GM23338 (cell line): ENCODE measurements around the gene SERPINB11. TPM values are rescaled to one million over a fixed set of nuclear protein-coding genes. Genes with fewer than 3 reads are reported as not detected.

Experiments used
- ATAC-seq: fragments of 200-7000 bp; cut with Tn5 transposase; 3 replicates; pipeline ENCODE4 v1.9.1; 2020
- DNase-seq: peaks from one replicate; pipeline ENCODE4 v3.0.0-alpha.2; 2015; ENCODE audit warnings: low spot score
- H2AFZ ChIP-seq: fragments of 200-600 bp; sonication (generic); 2 replicates; pipeline ENCODE4 v1.8.0; 2016; ENCODE audit warnings: antibody characterized with exemption, mild to moderate bottlenecking, moderate library complexity
- H3F3A ChIP-seq: fragments of 200-600 bp; sonication (generic); replicated peaks from 2 replicates; pipeline ENCODE4 v1.8.0; 2017; ENCODE audit warnings: antibody characterized with exemption, mixed run types, low read depth
- H3K27ac ChIP-seq: fragments of 200-600 bp; sonication (generic); 2 replicates; pipeline ENCODE4 v1.6.1; 2016; ENCODE audit warnings: low read depth
- H3K27me3 ChIP-seq: fragments of 200-600 bp; sonication (generic); 2 replicates; pipeline ENCODE4 v1.8.0; 2016; ENCODE audit warnings: mild to moderate bottlenecking, mixed run types, moderate library complexity; ENCODE audit not compliant: insufficient read depth
- H3K36me3 ChIP-seq: fragments of 200-600 bp; sonication (generic); 2 replicates; pipeline ENCODE4 v1.8.0; 2016; ENCODE audit warnings: mild to moderate bottlenecking; ENCODE audit not compliant: insufficient read depth
- H3K4me1 ChIP-seq: fragments of 200-600 bp; sonication (generic); 2 replicates; pipeline ENCODE4 v1.8.0; 2016; ENCODE audit warnings: mild to moderate bottlenecking, moderate library complexity; ENCODE audit not compliant: insufficient read depth
- H3K4me2 ChIP-seq: fragments of 200-600 bp; sonication (generic); 2 replicates; pipeline ENCODE4 v1.7.1; 2017; ENCODE audit warnings: mixed run types
- H3K4me3 ChIP-seq: fragments of 200-600 bp; sonication (generic); 2 replicates; pipeline ENCODE4 v1.6.1; 2016; ENCODE audit warnings: mixed run types
- H3K79me2 ChIP-seq: fragments of 200-600 bp; sonication (generic); replicated peaks from 2 replicates; pipeline ENCODE4 v1.8.0; 2017; ENCODE audit warnings: mild to moderate bottlenecking; ENCODE audit not compliant: insufficient read depth
- H3K9me2 ChIP-seq: fragments of 200-600 bp; sonication (generic); 2 replicates; pipeline ENCODE4 v1.8.0; 2017; ENCODE audit not compliant: insufficient read depth
- H4K20me1 ChIP-seq: fragments of 200-600 bp; sonication (generic); replicated peaks from 2 replicates; pipeline ENCODE4 v1.8.0; 2017; ENCODE audit warnings: mild to moderate bottlenecking; ENCODE audit not compliant: insufficient read depth
- H3K27ac Mint-ChIP-seq: 2 replicates; pipeline ENCODE4 v1.8.0; 2020; ENCODE audit warnings: inconsistent platforms, mild to moderate bottlenecking, moderate library complexity, mixed read lengths
- H3K27me3 Mint-ChIP-seq: 3 replicates; pipeline ENCODE4 v1.8.0; 2022; ENCODE audit warnings: low read depth, mild to moderate bottlenecking, moderate library complexity, mixed read lengths, inconsistent platforms; ENCODE audit not compliant: insufficient read depth, poor library complexity
- H3K36me3 Mint-ChIP-seq: 3 replicates; pipeline ENCODE4 v1.8.0; 2021; ENCODE audit warnings: low read depth, mild to moderate bottlenecking, inconsistent platforms, moderate library complexity, mixed read lengths
- H3K4me1 Mint-ChIP-seq: 3 replicates; pipeline ENCODE4 v1.8.0; 2020; ENCODE audit warnings: mild to moderate bottlenecking, inconsistent platforms, mixed read lengths
- H3K4me3 Mint-ChIP-seq: 3 replicates; pipeline ENCODE4 v1.8.0; 2021; ENCODE audit warnings: moderate library complexity, mild to moderate bottlenecking, inconsistent platforms, mixed read lengths
- H3K9me3 Mint-ChIP-seq: 3 replicates; pipeline ENCODE4 v1.8.0; 2020; ENCODE audit warnings: moderate library complexity, mild to moderate bottlenecking, inconsistent platforms, mixed read lengths
- CREB1 ChIP-seq: fragments of 250-450 bp; sonication (Bioruptor Pico); IDR thresholded peaks from 2 replicates; pipeline ENCODE4 v1.5.0; 2020; ENCODE audit warnings: low read depth, mild to moderate bottlenecking, moderate library complexity
- CTCF ChIP-seq, 2 experiments: fragments of 200-600 bp in 1 of 2; sonication (generic) in 1 of 2; conservative IDR thresholded peaks; 2 replicates each; pipeline versions ENCODE4 v1.5.1 to v1.6.1; 2016 to 2017; ENCODE audit warnings: antibody characterized with exemption in 2 of 2, low read depth in 2 of 2, mild to moderate bottlenecking in 2 of 2, moderate library complexity in 1 of 2
- ETS1 ChIP-seq: IDR thresholded peaks from 2 replicates; pipeline ENCODE4 v1.6.1; 2016; ENCODE audit warnings: antibody characterized with exemption
- EZH2 ChIP-seq: fragments of 200-600 bp; sonication (generic); IDR thresholded peaks from one replicate; pipeline ENCODE4 v1.8.0; 2017; ENCODE audit warnings: antibody characterized with exemption, mild to moderate bottlenecking, low read depth; ENCODE audit not compliant: unreplicated experiment
- EZH2phosphoT487 ChIP-seq: fragments of 200-600 bp; sonication (generic); IDR thresholded peaks from one replicate; pipeline ENCODE4 v1.8.1; 2018; ENCODE audit warnings: antibody characterized with exemption; ENCODE audit not compliant: unreplicated experiment
- JUNB ChIP-seq: IDR thresholded peaks from one replicate; pipeline ENCODE4 v1.6.1; 2016; ENCODE audit warnings: antibody characterized with exemption; ENCODE audit not compliant: unreplicated experiment
- POLR2AphosphoS5 ChIP-seq: IDR thresholded peaks from 2 replicates; pipeline ENCODE4 v1.6.1; 2016; ENCODE audit warnings: antibody characterized with exemption, low read depth
- STAT1 ChIP-seq: IDR thresholded peaks from one replicate; pipeline ENCODE4 v1.6.1; 2016; ENCODE audit warnings: antibody characterized with exemption; ENCODE audit not compliant: unreplicated experiment
- ZNF114 ChIP-seq: fragments of 250-450 bp; sonication (Bioruptor Pico); IDR thresholded peaks from 2 replicates; pipeline ENCODE4 v1.5.0; 2020; ENCODE audit warnings: mild to moderate bottlenecking, moderate library complexity
- ZNF462 ChIP-seq: fragments of 250-450 bp; sonication (Bioruptor Pico); IDR thresholded peaks from 2 replicates; pipeline ENCODE4 v1.5.0; 2020; ENCODE audit warnings: mild to moderate bottlenecking, moderate library complexity
- polyA plus RNA-seq: library from polyadenylated mRNA; unstranded; fragments of >200 nt; fragmentation: Nextera tagmentation; extraction: Ambion mirVana; gene quantifications from 2 replicates; pipeline ENCODE4 v1.2.1, GENCODE V29; 2016
- total RNA-seq: library from RNA; depleted of rRNA; stranded (reverse); fragments of >200 nt; shearing (Covaris generic); gene quantifications from 2 replicates; pipeline ENCODE4 v1.2.3, GENCODE V29; 2014
- TF ChIP-seq, protein P1 (sequence below): IDR thresholded peaks from one replicate; pipeline ENCODE4 v1.6.1; 2018; ENCODE audit warnings: antibody characterized with exemption; ENCODE audit not compliant: unreplicated experiment

The SERPINB11 gene
- total and polyA plus RNA-seq, 2 experiments from 2014 or later, result not detected

- H3K36me3 ChIP-seq, result no peaks in the 10 kb centered on the region
- no peak for ATAC-seq
- no peak overlapping the region for H2AFZ ChIP-seq
- no peak overlapping the region for H3K4me2 ChIP-seq
- no peak overlapping the region for H3K27ac ChIP-seq
- H3K4me3 ChIP-seq, result no peak overlapping the region
- no peaks in the 10 kb centered on the region for H3K4me1 ChIP-seq
- TF ChIP-seq EZH2phosphoT487 (no peak), JUNB (no peak), ZNF114 (CRISPR knock-in tag) (no peak), STAT1 (no peak), CTCF (conservative IDR thresholded peaks at IDR 0.05; ENCODE audit: low read depth in 2 of 2) (no peak), POLR2AphosphoS5 (no peak), ETS1 (no peak), ZNF462 (CRISPR knock-in tag) (no peak), EZH2 (no peak), CREB1 (CRISPR knock-in tag) (no peak)
- TF ChIP-seq, protein P1, sequence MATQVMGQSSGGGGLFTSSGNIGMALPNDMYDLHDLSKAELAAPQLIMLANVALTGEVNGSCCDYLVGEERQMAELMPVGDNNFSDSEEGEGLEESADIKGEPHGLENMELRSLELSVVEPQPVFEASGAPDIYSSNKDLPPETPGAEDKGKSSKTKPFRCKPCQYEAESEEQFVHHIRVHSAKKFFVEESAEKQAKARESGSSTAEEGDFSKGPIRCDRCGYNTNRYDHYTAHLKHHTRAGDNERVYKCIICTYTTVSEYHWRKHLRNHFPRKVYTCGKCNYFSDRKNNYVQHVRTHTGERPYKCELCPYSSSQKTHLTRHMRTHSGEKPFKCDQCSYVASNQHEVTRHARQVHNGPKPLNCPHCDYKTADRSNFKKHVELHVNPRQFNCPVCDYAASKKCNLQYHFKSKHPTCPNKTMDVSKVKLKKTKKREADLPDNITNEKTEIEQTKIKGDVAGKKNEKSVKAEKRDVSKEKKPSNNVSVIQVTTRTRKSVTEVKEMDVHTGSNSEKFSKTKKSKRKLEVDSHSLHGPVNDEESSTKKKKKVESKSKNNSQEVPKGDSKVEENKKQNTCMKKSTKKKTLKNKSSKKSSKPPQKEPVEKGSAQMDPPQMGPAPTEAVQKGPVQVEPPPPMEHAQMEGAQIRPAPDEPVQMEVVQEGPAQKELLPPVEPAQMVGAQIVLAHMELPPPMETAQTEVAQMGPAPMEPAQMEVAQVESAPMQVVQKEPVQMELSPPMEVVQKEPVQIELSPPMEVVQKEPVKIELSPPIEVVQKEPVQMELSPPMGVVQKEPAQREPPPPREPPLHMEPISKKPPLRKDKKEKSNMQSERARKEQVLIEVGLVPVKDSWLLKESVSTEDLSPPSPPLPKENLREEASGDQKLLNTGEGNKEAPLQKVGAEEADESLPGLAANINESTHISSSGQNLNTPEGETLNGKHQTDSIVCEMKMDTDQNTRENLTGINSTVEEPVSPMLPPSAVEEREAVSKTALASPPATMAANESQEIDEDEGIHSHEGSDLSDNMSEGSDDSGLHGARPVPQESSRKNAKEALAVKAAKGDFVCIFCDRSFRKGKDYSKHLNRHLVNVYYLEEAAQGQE, result no peak
- H3K27me3 ChIP-seq, result no peaks in the 10 kb centered on the region
- H3K4me1 Mint-ChIP-seq, result no peaks in the 10 kb centered on the region
- no peaks in the 10 kb centered on the region for H3K79me2 ChIP-seq
- H3K27me3 Mint-ChIP-seq, result peaks cover 2% of the 10 kb centered on the region
- no peaks in the 10 kb centered on the region for H3F3A ChIP-seq
- H4K20me1 ChIP-seq, result no peaks in the 10 kb centered on the region
- no peak overlapping the region for H3K27ac Mint-ChIP-seq
- no peak for DNase-seq
- peaks cover 3% of the 10 kb centered on the region; the same call in 2 of the 3 replicates for H3K9me3 Mint-ChIP-seq
- H3K36me3 Mint-ChIP-seq, result no peaks in the 10 kb centered on the region
- no peaks in the 10 kb centered on the region for H3K9me2 ChIP-seq
- H3K4me3 Mint-ChIP-seq, result no peak overlapping the region
These were observed 46.7 kb downstream of the SERPINB11 start for GRCh38 chr18:63749489-63749888.
